Measurements from ENCODE around the gene EEF1G. TPM values are rescaled to one million over a fixed set of nuclear protein-coding genes. Genes with fewer than 3 reads are reported as not detected.
"Not testable (repeated sequence)": the region's sequence is repeated elsewhere in the genome, so short reads cannot be mapped to it uniquely, and the experiment has no call there.

The EEF1G gene
- total RNA-seq, 4 donors from 2014 or later, result 1,070 to 1,712 (median 1,374) TPM

DNA sequence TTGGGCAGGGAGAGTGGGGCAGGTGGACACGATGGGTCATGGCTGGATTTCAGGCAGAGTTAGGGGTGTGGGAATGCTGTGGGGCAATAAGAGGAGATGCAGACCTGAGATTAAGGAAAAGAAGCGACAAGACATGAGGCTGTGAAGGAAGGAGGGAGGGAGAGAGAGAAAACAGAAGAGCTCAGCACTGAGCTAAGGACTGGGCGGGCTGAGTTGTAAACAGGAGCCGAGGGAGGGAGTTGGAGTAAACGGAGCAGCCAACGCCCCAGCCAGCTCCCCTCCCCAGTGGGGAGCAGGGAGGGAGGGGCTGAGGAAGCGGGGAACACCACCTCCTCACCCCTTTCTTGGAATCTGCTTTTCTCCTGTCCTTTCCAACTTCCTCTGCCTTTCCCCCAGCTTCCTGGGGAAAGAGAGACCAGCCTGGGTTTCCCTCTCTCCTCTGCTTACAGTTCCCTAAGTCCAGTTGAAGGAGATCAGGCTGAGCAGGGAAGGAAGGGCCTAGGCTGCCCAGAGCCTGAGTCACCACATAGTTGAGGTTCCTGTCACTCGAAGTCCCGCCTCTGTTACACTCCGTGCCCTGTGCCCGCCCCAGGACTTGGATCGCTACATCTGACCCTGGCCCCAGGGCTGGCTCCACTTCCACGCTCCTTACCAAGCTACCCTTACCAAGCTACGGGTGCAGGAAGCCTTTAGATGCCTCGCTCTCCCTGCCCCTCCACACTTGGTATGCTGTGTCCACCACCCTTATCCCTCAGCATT lies 20.4 kb downstream of the EEF1G start:
- Histone ChIP-seq H3K4me3 (peak overlapping the region; percentile 12 to 35), H3K9me3 (no peaks in the 10 kb centered on the region), H3K27me3 (no peaks in the 10 kb centered on the region), H3K4me1 (peaks cover 15 to 100% (median 72%) of the 10 kb centered on the region in 3 donors), H3K27ac (peak overlapping the region; percentile 93 to 98 (median 95)), H3K36me3 (peaks cover 0 to 3% of the 10 kb centered on the region in 2 donors)
- ATAC-seq, result peak; percentile 89
- 0 to 1% methylated on average over 7 to 11 of the region's 15 CpGs for WGBS, 2 donors (ENCODE audit: low coverage in 1 of 2)
- TF ChIP-seq POLR2AphosphoS5 (IDR thresholded peaks at IDR 0.05), result peak; percentile 90
- TF ChIP-seq, protein P1, sequence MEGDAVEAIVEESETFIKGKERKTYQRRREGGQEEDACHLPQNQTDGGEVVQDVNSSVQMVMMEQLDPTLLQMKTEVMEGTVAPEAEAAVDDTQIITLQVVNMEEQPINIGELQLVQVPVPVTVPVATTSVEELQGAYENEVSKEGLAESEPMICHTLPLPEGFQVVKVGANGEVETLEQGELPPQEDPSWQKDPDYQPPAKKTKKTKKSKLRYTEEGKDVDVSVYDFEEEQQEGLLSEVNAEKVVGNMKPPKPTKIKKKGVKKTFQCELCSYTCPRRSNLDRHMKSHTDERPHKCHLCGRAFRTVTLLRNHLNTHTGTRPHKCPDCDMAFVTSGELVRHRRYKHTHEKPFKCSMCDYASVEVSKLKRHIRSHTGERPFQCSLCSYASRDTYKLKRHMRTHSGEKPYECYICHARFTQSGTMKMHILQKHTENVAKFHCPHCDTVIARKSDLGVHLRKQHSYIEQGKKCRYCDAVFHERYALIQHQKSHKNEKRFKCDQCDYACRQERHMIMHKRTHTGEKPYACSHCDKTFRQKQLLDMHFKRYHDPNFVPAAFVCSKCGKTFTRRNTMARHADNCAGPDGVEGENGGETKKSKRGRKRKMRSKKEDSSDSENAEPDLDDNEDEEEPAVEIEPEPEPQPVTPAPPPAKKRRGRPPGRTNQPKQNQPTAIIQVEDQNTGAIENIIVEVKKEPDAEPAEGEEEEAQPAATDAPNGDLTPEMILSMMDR (IDR thresholded peaks at IDR 0.05), result no peak
- TF ChIP-seq POLR2A (IDR thresholded peaks at IDR 0.05), result peak; percentile 46 to 62

DNA sequence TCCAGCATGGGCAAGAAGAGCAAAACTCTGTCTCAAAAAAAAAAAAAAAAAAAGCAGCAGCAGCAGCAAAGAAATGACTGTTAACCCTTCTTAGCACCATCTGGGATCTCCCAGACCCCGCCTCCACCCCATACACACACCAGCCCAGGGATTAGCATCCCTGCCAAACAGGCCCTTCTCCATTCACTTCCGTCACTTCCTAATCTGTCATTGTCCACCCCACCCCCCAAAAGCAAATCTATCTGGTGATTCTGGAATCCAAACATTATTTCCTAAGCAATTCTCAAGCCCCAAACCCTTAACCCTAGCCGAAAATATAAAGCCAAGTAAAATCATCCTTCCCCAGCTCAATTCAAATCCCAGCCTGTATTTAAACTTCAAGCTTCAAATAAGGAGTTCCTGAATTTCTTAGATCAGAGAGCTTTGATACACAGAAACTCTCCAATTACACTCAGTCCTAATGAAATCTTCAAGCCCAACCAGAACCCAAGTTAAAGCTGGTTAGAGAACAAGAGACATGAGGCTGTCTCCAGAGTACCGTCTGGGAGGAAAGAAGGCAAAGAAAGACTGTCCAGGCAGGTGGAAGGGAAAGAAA lies 21.1 kb downstream of the EEF1G start:
- no peaks in the 10 kb centered on the region for H3K9me3 ChIP-seq
- H3K4me3 ChIP-seq, result peak overlapping the region; percentile 12 to 35
- H3K4me1 ChIP-seq, result peaks cover 15 to 100% (median 76%) of the 10 kb centered on the region in 3 donors
- H3K27me3 ChIP-seq, result no peaks in the 10 kb centered on the region
- 9 to 22% methylated on average over 3 to 4 of the region's 4 CpGs for WGBS, 2 donors (ENCODE audit: low coverage in 1 of 2)
- no peaks in the 10 kb centered on the region for H3K36me3 ChIP-seq
- TF ChIP-seq, protein P1 (IDR thresholded peaks at IDR 0.05), result no peak
- TF ChIP-seq POLR2A (IDR thresholded peaks at IDR 0.05), result no peak
- TF ChIP-seq POLR2AphosphoS5 (IDR thresholded peaks at IDR 0.05), result no peak
- TF ChIP-seq EP300 (IDR thresholded peaks at IDR 0.05), result no peak
- peak overlapping the region; percentile 93 to 98 (median 95) for H3K27ac ChIP-seq
- no peak for ATAC-seq

DNA sequence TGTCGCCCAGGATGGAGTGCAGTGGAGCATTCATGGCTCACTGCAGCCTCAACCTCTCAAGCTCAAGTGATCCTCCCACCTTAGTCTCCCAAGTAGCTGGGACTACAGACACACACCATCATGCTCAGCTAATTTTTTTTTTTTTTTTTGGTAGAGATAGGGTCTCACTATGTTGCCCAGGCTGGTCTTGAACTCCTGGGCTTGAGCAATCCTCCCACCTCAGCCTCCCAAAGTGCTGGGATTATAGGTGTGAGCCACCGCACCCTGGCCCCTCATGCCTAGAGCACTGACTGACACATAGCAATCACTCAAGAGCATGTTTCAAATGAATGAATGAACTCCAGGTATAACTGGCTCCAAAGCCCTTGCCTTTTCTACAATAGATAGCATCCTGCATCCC lies 23.2 kb downstream of the EEF1G start:
- H3K4me1 ChIP-seq, result peaks cover 12 to 82% (median 57%) of the 10 kb centered on the region in 3 donors
- not testable (repeated sequence) for ATAC-seq
- WGBS, 2 donors (ENCODE audit: low coverage in 1 of 2), result 86 to 100% methylated on average over 2 of the region's 2 CpGs

DNA sequence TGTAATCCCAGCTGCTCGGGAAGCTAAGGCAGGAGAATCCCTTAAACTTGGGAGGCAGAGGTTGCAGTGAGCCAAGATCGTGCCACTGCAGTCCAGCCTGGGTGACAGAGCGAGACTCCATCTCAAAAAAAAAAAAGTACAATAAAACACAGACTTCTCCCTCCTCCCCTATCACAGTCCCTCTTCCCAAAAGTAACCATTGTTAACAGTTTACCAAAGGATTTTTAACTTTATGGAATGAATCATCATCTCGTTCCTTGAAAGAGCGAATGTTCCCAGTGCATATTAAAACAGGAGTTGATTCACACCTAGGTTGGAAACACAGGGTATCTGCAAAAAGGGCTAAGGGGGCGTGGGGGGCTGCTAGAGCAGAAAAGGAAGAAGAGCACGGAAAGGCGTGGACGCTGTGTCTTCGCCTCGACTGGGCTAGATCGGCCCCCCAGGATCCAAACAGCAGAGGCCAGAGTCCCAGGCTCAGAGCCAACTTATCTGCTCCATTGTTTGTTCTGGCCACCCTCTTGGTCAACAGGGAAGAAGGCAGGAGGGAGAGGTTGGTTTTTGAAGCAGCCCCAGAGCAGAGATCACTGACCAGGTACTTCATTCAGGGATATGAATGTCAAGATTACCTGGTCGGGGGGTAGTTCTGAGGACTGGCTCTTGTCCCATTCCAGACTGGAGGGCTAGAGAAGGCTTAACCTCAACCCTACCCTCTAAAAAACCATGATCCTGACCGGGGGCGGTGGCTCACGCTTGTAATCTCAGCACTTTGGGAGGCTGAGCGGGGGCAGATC lies 25.0 kb downstream of the EEF1G start:
- Histone ChIP-seq H3K36me3 (no peaks in the 10 kb centered on the region), H3K27ac (peak overlapping the region in 3 of 4 donors; percentile 94 to 100 (median 99)), H3K4me1 (peaks cover 5 to 74% (median 40%) of the 10 kb centered on the region in 3 donors), H3K4me3 (no peak overlapping the region), H3K9me3 (no peaks in the 10 kb centered on the region), H3K27me3 (no peaks in the 10 kb centered on the region)
- WGBS, 2 donors (ENCODE audit: low coverage in 1 of 2), result 37 to 51% methylated on average over 5 to 12 of the region's 17 CpGs
- ATAC-seq, result no peak
- TF ChIP-seq POLR2A (IDR thresholded peaks at IDR 0.05), result no peak
- TF ChIP-seq EP300 (IDR thresholded peaks at IDR 0.05), result no peak
- TF ChIP-seq, protein P1 (IDR thresholded peaks at IDR 0.05), result no peak
- TF ChIP-seq POLR2AphosphoS5 (IDR thresholded peaks at IDR 0.05), result no peak

More for the DNA sequence above, 23.2 kb downstream of the EEF1G start:
- H3K27ac ChIP-seq, result peak overlapping the region in 3 of 4 donors; percentile 93 to 96 (median 94)
- not testable (repeated sequence) for H3K27me3 ChIP-seq, H3K9me3 ChIP-seq, H3K36me3 ChIP-seq, H3K4me3 ChIP-seq

DNA sequence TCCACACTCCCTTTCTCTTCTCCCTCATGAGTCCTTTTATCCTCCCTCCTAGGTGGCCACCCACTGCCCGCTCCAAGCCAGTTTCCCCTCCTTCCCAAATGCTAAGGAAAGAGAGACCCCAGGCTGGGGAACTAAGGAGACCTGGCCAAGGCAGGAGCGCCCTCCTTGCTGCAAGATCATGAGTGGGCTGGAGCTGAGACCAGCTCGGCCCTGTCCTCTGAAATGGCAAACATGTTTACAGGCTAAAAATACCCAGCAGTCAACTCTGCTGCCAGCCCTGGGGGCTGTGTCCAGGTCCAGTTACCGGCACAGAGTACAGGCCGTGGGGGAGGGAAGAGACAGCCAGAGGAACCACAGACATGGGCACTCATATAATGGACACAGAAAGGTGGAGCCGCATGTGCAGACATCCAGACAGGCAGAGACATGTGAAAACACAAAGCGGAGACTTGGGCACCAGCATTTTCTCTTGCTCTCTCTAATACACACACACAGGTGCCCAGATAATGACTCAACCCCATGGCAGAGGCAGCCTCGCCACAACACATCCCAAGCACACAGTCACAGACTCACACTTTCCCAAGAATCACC lies 25.9 kb downstream of the EEF1G start:
- ATAC-seq, result no peak
- Histone ChIP-seq H3K9me3 (no peaks in the 10 kb centered on the region), H3K36me3 (no peaks in the 10 kb centered on the region), H3K4me1 (peaks cover 3 to 73% (median 36%) of the 10 kb centered on the region in 3 donors), H3K27ac (peak overlapping the region; percentile 94 to 100 (median 96)), H3K27me3 (no peaks in the 10 kb centered on the region), H3K4me3 (peak overlapping the region; percentile 81 to 85)
- TF ChIP-seq POLR2AphosphoS5 (IDR thresholded peaks at IDR 0.05) (peak; percentile 71), EP300 (IDR thresholded peaks at IDR 0.05) (no peak), POLR2A (IDR thresholded peaks at IDR 0.05) (peak; percentile 28 to 45)
- TF ChIP-seq, protein P1 (IDR thresholded peaks at IDR 0.05), result no peak
- WGBS, 2 donors (ENCODE audit: low coverage in 1 of 2), result 23 to 38% methylated on average over 4 to 6 of the region's 8 CpGs
